ENCODE results near the gene COLEC12.

GRCh38 chr18:526681-527080, 26.2 kb upstream of the COLEC12 start:
- TF ChIP-seq, protein P1, sequence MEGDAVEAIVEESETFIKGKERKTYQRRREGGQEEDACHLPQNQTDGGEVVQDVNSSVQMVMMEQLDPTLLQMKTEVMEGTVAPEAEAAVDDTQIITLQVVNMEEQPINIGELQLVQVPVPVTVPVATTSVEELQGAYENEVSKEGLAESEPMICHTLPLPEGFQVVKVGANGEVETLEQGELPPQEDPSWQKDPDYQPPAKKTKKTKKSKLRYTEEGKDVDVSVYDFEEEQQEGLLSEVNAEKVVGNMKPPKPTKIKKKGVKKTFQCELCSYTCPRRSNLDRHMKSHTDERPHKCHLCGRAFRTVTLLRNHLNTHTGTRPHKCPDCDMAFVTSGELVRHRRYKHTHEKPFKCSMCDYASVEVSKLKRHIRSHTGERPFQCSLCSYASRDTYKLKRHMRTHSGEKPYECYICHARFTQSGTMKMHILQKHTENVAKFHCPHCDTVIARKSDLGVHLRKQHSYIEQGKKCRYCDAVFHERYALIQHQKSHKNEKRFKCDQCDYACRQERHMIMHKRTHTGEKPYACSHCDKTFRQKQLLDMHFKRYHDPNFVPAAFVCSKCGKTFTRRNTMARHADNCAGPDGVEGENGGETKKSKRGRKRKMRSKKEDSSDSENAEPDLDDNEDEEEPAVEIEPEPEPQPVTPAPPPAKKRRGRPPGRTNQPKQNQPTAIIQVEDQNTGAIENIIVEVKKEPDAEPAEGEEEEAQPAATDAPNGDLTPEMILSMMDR (IDR thresholded peaks at IDR 0.05; ENCODE audit: insufficient read depth, low read length, poor library complexity, severe bottlenecking), result no peak
- no peak for TF ChIP-seq EZH2phosphoT487 (conservative IDR thresholded peaks at IDR 0.05; ENCODE audit: low read length)
